GM19397 (cell line): ENCODE data around the gene WDR87.
A peak's percentile ranks its signal among the peaks of the same experiment; 100 is the strongest.

Experiments
- ATAC-seq: cut with Tn5 transposase; IDR thresholded peaks from one replicate; pipeline ENCODE4 v1.9.1; 2021; ENCODE audit warnings: mild to moderate bottlenecking, moderate library complexity; ENCODE audit not compliant: unreplicated experiment

Gene WDR87

DNA sequence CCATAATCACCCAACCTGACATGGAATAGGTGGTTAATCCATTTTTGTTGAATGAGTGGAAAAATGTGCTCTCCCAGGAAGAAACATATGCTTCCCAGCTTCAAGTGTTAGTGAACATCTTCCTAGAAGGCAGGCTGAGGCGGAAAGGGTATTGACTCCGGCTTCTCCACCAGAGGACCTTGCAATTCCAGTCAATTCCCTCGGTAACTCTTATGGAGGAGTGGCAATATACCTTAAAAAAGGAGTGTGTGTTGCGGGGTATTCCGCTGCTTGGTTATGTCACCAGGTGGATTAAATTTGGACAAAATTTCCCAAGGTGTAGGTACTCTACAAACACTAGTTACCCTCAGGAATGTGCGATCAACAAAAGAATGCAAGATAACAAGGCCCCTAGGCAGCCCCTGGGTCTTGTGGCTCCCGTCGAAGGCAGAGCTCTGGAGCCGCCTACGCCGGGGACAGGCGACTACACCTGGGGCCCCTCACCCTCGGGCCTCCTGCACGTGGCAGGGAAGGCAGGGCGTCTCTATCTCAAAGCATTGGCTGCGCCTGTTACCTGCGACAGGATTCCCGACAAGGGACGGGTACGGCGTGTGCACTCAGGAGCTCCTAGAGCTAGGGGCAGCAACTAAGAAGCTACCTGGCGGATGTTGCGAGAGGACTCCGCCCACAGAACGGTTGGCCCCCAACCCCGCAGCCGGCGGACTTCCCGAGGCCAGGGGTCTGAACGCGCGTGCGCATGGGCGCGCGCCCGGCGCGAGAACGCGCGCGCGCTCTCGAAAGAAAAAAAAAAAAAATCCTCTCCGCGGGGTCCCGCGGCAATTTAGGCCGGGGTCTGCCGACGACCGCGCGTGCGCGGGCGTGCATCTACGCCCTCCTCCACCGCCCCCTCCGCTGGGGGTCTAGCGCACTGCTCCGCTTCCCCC, at the start of gene WDR87:
Gene WDR87 (minus strand): TSS at position 649 of the 923 bp plus-strand sequence. CDS start 8,355 bp downstream, outside the sequence.
- ATAC-seq, result peak; percentile 31

DNA sequence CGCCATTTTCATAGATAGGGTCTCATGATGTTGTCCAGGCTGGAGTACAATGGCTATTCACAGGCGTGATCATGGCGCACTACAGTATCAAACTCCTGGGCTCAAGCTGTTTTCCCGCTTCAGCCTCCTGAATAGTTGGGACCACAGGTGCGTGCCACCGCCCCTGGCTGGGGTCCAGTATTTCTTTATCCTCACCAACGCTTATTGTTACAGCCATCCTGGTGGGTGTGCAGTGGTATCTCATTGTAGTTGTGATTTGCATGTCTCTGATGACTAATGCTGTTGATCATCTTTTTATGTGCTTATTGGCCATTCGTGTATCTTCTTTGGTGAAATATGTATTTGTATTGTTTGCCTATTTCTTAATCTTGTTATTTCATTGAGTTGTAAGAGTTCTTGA, 49.6 kb upstream of the WDR87 start:
- ATAC-seq, result no peak

DNA sequence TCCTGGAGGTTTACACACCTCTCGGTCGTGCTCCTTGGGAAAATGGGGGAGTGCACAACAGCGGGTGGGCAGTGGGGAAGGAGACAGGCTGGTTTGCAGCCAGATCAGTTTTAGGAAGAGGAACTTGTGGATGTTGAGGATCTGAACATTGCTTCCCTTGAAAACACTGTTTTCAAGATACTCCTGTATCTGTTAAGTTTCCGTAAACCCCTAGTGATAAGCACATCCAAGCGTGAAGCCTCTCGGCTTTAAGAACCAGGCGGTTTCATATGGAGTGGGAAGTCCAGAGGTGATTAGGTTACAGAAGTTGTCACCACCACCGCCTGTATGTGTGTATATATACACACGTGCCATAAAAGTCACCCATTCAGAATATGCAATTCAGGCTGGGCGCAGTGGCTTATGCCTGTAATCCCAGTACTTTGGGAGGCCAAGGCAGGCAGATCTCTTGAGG, 48.1 kb upstream of the WDR87 start:
- no peak for ATAC-seq

GRCh38 chr19:37953918-37954303, 47.5 kb upstream of the WDR87 start:
- ATAC-seq, result no peak

- no peak for ATAC-seq
Observed at GRCh38 chr19:37953171-37953917, 47.0 kb upstream of the WDR87 start.

GRCh38 chr19:37951816-37952210, 45.4 kb upstream of the WDR87 start:
- no peak for ATAC-seq

DNA sequence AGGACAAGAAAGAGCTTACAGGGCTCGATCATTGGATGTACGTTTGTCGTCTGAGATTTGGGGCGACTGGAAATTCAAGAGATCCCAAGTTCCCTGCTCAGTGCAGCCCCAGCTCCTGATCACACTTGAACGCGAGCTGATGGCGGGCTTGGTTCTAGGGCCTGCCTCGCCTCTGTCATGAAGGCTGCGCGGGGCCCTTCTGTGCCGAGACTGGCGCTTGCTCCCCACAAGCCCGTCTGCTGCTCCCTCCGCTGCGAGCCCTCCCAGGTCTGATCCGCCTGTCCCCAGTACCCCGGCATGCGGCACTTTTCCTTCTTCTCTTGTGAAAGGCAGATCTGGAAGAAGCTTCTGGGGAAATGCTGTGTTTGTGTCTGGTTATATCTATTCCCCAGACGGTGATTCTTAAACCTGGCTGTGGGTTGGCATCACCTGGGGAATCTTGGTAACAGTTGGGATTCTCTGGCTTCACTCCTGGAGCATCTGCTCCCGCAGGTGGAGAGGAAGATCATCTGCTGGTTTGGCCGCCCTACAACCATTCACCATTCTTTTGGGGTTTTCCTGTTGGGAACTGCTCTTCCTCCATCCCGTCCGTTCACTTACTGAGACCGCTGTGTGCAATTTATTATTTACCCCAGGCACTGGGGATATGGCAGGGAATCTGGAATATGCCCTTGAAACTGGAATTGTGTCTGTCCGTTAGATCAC, 44.2 kb upstream of the WDR87 start:
- no peak for ATAC-seq

DNA sequence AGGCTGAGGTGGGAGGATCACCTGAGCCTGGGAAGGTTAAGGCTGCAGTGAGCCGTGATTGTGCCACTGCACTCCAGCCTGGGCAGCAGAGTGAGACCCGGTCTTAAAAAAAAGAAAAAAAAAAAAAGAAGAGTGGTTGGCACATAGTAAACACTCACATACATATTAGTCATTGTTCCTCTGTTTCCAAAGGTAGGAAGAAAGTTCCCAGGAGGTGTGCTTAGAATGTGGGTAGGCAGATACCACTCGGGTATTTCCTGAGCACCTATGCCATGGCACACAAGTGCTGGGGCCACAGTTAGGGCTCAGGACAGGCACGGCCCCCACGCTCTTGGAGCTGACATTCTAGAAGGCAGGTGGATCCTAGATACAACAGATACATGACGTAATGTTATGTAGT, 42.0 kb upstream of the WDR87 start:
- no peak for ATAC-seq

DNA sequence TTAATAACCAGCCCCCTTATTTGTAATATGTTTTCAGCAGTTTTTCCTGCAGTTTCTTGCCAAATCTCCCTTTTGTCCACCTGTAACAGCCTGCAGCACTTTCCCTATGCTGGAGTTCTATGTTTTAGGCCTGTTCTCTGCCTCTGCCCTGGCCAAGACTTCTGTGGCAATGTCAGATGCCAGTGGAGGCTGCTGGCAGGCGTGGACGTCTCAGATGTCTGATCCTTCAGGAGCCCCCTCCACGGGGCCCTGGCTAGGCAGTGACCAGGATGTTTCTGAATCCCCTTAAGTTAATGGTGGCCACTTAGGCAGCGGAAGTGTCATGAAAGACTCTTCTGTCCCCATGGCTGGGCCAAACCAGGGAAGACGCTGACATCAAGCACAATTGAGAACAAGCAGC, 41.4 kb upstream of the WDR87 start:
- no peak for ATAC-seq

GRCh38 chr19:37946132-37946531, 39.7 kb upstream of the WDR87 start:
- ATAC-seq, result no peak

GRCh38 chr19:37943480-37943879, 37.1 kb upstream of the WDR87 start:
- no peak for ATAC-seq

GRCh38 chr19:37942516-37942902, 36.1 kb upstream of the WDR87 start:
- ATAC-seq, result no peak

GRCh38 chr19:37941782-37942515, 35.6 kb upstream of the WDR87 start:
- ATAC-seq, result no peak

DNA sequence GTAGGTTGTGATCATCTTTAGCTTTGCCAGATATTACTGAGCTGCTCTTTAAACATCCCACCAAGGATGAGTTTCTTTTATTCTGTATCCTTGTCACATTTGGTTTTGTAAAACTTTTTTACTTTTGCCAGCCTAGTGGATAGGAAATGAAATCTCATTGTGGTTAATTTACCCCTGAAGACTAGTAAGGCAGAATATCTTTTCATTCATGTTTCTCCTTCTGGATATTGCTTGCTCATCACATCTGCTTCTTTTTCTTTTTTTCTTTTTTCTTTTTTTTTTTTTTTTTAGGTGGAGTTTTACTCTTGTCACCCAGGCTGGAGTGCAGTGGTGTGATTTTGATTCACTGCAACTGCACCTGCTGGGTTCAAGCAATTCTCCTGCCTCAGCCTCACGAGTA, 32.0 kb upstream of the WDR87 start:
- no peak for ATAC-seq

GRCh38 chr19:37936886-37937285, 30.5 kb upstream of the WDR87 start:
- no peak for ATAC-seq

DNA sequence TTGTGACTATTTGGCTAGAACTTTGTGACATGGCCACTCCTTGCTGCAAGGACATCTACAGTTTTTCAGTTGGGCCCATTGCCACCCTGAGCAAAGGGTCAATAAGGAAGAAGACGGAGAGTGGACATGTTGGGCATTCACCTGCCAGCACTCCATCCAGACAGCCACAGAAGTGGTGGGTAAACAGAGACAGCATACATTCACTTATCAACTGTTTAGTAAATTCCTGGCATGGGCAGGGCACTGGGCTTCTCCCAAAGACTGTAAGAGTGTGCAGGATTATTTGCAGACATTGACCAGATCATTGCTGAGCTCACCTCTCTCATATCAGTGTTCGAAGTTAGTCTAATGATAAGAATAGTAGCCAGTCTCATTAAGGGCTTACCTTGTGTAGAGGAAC, 29.8 kb upstream of the WDR87 start:
- ATAC-seq, result no peak

- ATAC-seq, result no peak
Observed at GRCh38 chr19:37935341-37935740, 28.9 kb upstream of the WDR87 start.

DNA sequence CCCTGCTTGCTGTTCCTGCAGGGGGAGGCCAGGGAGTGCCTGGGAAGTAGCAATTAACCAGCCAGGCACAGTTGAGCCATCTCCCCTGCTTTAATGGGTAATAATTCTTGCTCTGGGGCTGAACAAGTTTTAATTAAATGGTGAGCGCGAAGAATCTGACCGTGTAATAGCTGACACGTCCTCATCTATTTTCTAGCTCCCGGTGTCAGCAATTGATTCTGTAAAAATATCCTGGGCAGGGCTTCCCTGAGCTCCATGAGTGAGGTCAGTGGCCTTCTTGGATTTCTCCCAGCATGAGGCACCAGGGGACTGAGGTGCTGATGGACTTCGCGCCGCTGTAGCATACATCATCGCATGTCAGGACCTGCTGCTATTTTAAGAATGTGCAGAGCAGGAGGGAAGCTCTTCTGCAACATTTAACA, 27.6 kb upstream of the WDR87 start:
- no peak for ATAC-seq

DNA sequence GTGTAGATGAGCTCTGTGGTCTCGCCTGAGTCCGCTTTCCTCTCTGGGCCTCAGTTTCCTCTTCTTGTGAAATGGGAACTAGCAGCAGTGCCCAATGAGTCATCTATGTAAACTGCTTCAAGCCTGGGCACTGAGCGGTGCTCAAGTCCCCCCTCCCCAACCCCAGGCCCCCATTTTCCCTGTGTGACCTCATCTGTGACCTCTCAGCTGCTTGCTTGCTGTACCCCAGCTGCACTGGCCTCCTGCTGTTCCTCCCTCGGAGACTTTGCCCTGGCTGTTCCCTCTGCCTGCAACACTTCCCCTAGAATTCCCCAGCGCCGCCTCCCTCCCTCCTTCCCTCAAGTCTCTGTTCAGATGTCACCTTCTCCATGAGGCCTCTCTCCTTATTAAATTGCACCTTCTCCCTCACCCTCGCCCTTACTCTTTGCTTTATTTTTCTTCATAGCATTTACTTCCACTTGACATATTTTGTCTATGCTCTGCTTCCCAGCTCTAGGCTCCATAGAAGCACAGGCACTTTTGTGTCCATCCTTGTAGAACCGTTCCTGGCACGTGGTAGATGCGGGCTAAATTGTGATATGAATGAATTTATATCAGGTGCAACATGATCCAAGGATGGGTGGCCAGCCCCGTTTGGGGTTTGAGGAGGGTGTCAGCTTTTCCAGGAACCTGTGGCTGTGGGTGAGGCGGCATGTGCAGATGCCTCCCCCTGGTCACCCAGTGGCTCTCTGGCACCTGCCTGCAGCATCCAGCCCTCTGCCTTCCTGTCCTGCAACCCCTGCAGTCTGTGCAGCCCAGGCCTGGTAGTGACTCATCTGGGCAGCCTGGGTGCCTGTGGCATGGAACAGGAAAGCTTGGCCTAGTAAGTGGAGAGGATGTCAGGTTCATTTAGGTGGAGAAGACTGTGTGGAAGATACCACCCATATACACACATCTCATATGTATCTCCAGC, 26.9 kb upstream of the WDR87 start:
- no peak for ATAC-seq
